ENCODE measurements around the gene NPHP1.
"Not testable (repeated sequence)": the region's sequence is repeated elsewhere in the genome, so short reads cannot be mapped to it uniquely, and the experiment has no call there.

Gene NPHP1

GRCh38 chr2:110219496-110220189 is 14.8 kb upstream of the NPHP1 start:
- Histone ChIP-seq H3K9ac (ENCODE audit: insufficient read length) (no peak overlapping the region), H3K36me3 (ENCODE audit: insufficient read depth, low read length) (no peaks in the 10 kb centered on the region), H3K4me3 (no peak overlapping the region), H3K9me3 (ENCODE audit: low read depth, low read length) (no peaks in the 10 kb centered on the region), H3K27ac (no peak overlapping the region)
- TF ChIP-seq EZH2 (IDR thresholded peaks at IDR 0.05) (no peak), POLR2AphosphoS5 (IDR thresholded peaks at IDR 0.05; ENCODE audit: borderline replicate concordance, low read depth, low read length) (no peak), FOXP2 (optimal IDR thresholded peaks at IDR 0.05; ENCODE audit: control extremely low read depth, extremely low read length, insufficient read depth) (no peak)
- no peak for DNase-seq (ENCODE audit: low read depth, low spot score)

- H3K4me3 ChIP-seq; H3K36me3 ChIP-seq (ENCODE audit: insufficient read depth, low read length); H3K27ac ChIP-seq; DNase-seq (ENCODE audit: low read depth, low spot score); H3K9ac ChIP-seq (ENCODE audit: insufficient read length); H3K9me3 ChIP-seq (ENCODE audit: low read depth, low read length): not testable (repeated sequence)
These were observed 14.1 kb upstream of the NPHP1 start for GRCh38 chr2:110218889-110219288.

- no peak for DNase-seq (ENCODE audit: low read depth, low spot score)
- Histone ChIP-seq H3K27ac (no peak overlapping the region), H3K4me3 (no peak overlapping the region), H3K9me3 (ENCODE audit: low read depth, low read length) (no peaks in the 10 kb centered on the region), H3K36me3 (ENCODE audit: insufficient read depth, low read length) (no peaks in the 10 kb centered on the region), H3K9ac (ENCODE audit: insufficient read length) (no peak overlapping the region)
- TF ChIP-seq POLR2AphosphoS5 (IDR thresholded peaks at IDR 0.05; ENCODE audit: borderline replicate concordance, low read depth, low read length) (no peak), FOXP2 (optimal IDR thresholded peaks at IDR 0.05; ENCODE audit: control extremely low read depth, extremely low read length, insufficient read depth) (no peak), EZH2 (IDR thresholded peaks at IDR 0.05) (no peak)
These were observed 12.0 kb upstream of the NPHP1 start for GRCh38 chr2:110216803-110217202.

GRCh38 chr2:110216199-110216598 is 11.4 kb upstream of the NPHP1 start:
- no peak overlapping the region for H3K4me3 ChIP-seq
- no peak for DNase-seq (ENCODE audit: low read depth, low spot score)
- no peak overlapping the region for H3K27ac ChIP-seq
- H3K9me3 ChIP-seq (ENCODE audit: low read depth, low read length) = no peaks in the 10 kb centered on the region
- no peaks in the 10 kb centered on the region for H3K36me3 ChIP-seq (ENCODE audit: insufficient read depth, low read length)
- no peak for TF ChIP-seq EZH2 (IDR thresholded peaks at IDR 0.05)
- no peak for TF ChIP-seq POLR2AphosphoS5 (IDR thresholded peaks at IDR 0.05; ENCODE audit: borderline replicate concordance, low read depth, low read length)
- TF ChIP-seq FOXP2 (optimal IDR thresholded peaks at IDR 0.05; ENCODE audit: control extremely low read depth, extremely low read length, insufficient read depth) = no peak
- H3K9ac ChIP-seq (ENCODE audit: insufficient read length) = no peak overlapping the region

- Histone ChIP-seq H3K9me3 (ENCODE audit: low read depth, low read length) (no peaks in the 10 kb centered on the region), H3K36me3 (ENCODE audit: insufficient read depth, low read length) (peaks cover 2% of the 10 kb centered on the region; the same call in 1 of the 2 replicates), H3K27ac (no peak overlapping the region), H3K4me3 (no peak overlapping the region), H3K9ac (ENCODE audit: insufficient read length) (no peak overlapping the region)
- no peak for DNase-seq (ENCODE audit: low read depth, low spot score)
- TF ChIP-seq POLR2AphosphoS5 (IDR thresholded peaks at IDR 0.05; ENCODE audit: borderline replicate concordance, low read depth, low read length) (no peak), FOXP2 (optimal IDR thresholded peaks at IDR 0.05; ENCODE audit: control extremely low read depth, extremely low read length, insufficient read depth) (no peak), EZH2 (IDR thresholded peaks at IDR 0.05) (no peak)
These were observed 10.8 kb upstream of the NPHP1 start for GRCh38 chr2:110215566-110216158.

- Histone ChIP-seq H3K4me3 (no peak overlapping the region), H3K36me3 (ENCODE audit: insufficient read depth, low read length) (peaks cover 6% of the 10 kb centered on the region), H3K9ac (ENCODE audit: insufficient read length) (no peak overlapping the region), H3K9me3 (ENCODE audit: low read depth, low read length) (no peaks in the 10 kb centered on the region), H3K27ac (no peak overlapping the region)
- no peak for DNase-seq (ENCODE audit: low read depth, low spot score)
- TF ChIP-seq FOXP2 (optimal IDR thresholded peaks at IDR 0.05; ENCODE audit: control extremely low read depth, extremely low read length, insufficient read depth) = no peak
- no peak for TF ChIP-seq POLR2AphosphoS5 (IDR thresholded peaks at IDR 0.05; ENCODE audit: borderline replicate concordance, low read depth, low read length)
- TF ChIP-seq EZH2 (IDR thresholded peaks at IDR 0.05) = no peak
These were observed 10.3 kb upstream of the NPHP1 start for GRCh38 chr2:110215091-110215490.

- not testable (repeated sequence) for H3K4me3 ChIP-seq; H3K9ac ChIP-seq (ENCODE audit: insufficient read length); H3K27ac ChIP-seq; DNase-seq (ENCODE audit: low read depth, low spot score); H3K9me3 ChIP-seq (ENCODE audit: low read depth, low read length)
- peaks cover 12% of the 10 kb centered on the region for H3K36me3 ChIP-seq (ENCODE audit: insufficient read depth, low read length)
These were observed 8.7 kb upstream of the NPHP1 start for GRCh38 chr2:110213522-110213921.

- Histone ChIP-seq H3K36me3 (ENCODE audit: insufficient read depth, low read length) (peaks cover 12% of the 10 kb centered on the region), H3K9ac (ENCODE audit: insufficient read length) (peak within 1 kb of the TSS; percentile 96), H3K27ac (no peak within 1 kb of the TSS), H3K4me3 (peak within 1 kb of the TSS; percentile 91), H3K9me3 (ENCODE audit: low read depth, low read length) (no peaks in the 10 kb centered on the region)
- TF ChIP-seq POLR2AphosphoS5 (IDR thresholded peaks at IDR 0.05; ENCODE audit: borderline replicate concordance, low read depth, low read length) = peak; percentile 85
- no peak for TF ChIP-seq EZH2 (IDR thresholded peaks at IDR 0.05)
- no peak for TF ChIP-seq FOXP2 (optimal IDR thresholded peaks at IDR 0.05; ENCODE audit: control extremely low read depth, extremely low read length, insufficient read depth)
- peak; percentile 6 for DNase-seq (ENCODE audit: low read depth, low spot score)
These were observed 7.4 kb upstream of the NPHP1 start, which contains the start of gene MTLN for GRCh38 chr2:110211938-110212858. Gene MTLN, minus strand, starts transcription at chr2:110212547. Its CDS starts 22 bp downstream, at chr2:110212525.

Data from SK-N-MC (cell line).